GM23248 (cell line): ENCODE results near the gene GFI1B. TPM values are rescaled to one million over a fixed set of nuclear protein-coding genes. Genes with fewer than 3 reads are reported as not detected.
"Not testable (repeated sequence)": the region's sequence is repeated elsewhere in the genome, so short reads cannot be mapped to it uniquely, and the experiment has no call there.

Source experiments
- DNase-seq: peaks from one replicate; pipeline ENCODE4 v3.0.0-alpha.2; 2015
- H2AFZ ChIP-seq: fragments of 200-600 bp; sonication (generic); 2 replicates; pipeline ENCODE4 v1.6.1; 2016; ENCODE audit warnings: antibody characterized with exemption
- H3F3A ChIP-seq: fragments of 200-600 bp; sonication (generic); 2 replicates; pipeline ENCODE4 v1.6.1; 2016; ENCODE audit warnings: mild to moderate bottlenecking, antibody characterized with exemption, mixed run types; ENCODE audit not compliant: insufficient read depth
- H3K27ac ChIP-seq: fragments of 200-600 bp; sonication (generic); 2 replicates; pipeline ENCODE4 v1.5.1; 2016; ENCODE audit warnings: mild to moderate bottlenecking
- H3K27me3 ChIP-seq: fragments of 200-600 bp; sonication (generic); replicated peaks from 2 replicates; pipeline ENCODE4 v1.6.1; 2016; ENCODE audit warnings: mild to moderate bottlenecking; ENCODE audit not compliant: insufficient read depth
- H3K36me3 ChIP-seq: fragments of 200-600 bp; sonication (generic); 2 replicates; pipeline ENCODE4 v1.6.1; 2016; ENCODE audit warnings: low read depth, mild to moderate bottlenecking
- H3K4me1 ChIP-seq: fragments of 200-600 bp; sonication (generic); 2 replicates; pipeline ENCODE4 v1.6.1; 2016; ENCODE audit warnings: mild to moderate bottlenecking; ENCODE audit not compliant: insufficient read depth
- H3K4me2 ChIP-seq: fragments of 200-600 bp; sonication (generic); one replicate; pipeline ENCODE4 v1.6.1; 2016; ENCODE audit warnings: mild to moderate bottlenecking; ENCODE audit not compliant: unreplicated experiment
- H3K4me3 ChIP-seq: fragments of 200-600 bp; sonication (generic); 2 replicates; pipeline ENCODE4 v1.5.1; 2016; ENCODE audit warnings: mild to moderate bottlenecking
- H3K79me2 ChIP-seq: fragments of 200-600 bp; sonication (generic); 2 replicates; pipeline ENCODE4 v1.6.1; 2016; ENCODE audit warnings: mild to moderate bottlenecking; ENCODE audit not compliant: insufficient read depth
- H3K9ac ChIP-seq: fragments of 200-600 bp; sonication (generic); 2 replicates; pipeline ENCODE4 v1.6.1; 2016; ENCODE audit warnings: mild to moderate bottlenecking
- H3K9me2 ChIP-seq: fragments of 200-600 bp; sonication (generic); 2 replicates; pipeline ENCODE4 v1.6.1; 2016; ENCODE audit warnings: mixed run types, mild to moderate bottlenecking, moderate library complexity; ENCODE audit not compliant: insufficient read depth
- H3K9me3 ChIP-seq: fragments of 200-600 bp; sonication (generic); one replicate; pipeline ENCODE4 v1.6.1; 2017; ENCODE audit warnings: low read depth
- H4K20me1 ChIP-seq: fragments of 200-600 bp; sonication (generic); 2 replicates; pipeline ENCODE4 v1.6.0; 2016; ENCODE audit not compliant: insufficient read depth
- EZH2 ChIP-seq: fragments of 200-600 bp; sonication (generic); IDR thresholded peaks from 2 replicates; pipeline ENCODE4 v1.6.1; 2018; ENCODE audit warnings: antibody characterized with exemption, mild to moderate bottlenecking; ENCODE audit not compliant: insufficient read depth, poor library complexity, severe bottlenecking
- EZH2phosphoT487 ChIP-seq: fragments of 200-600 bp; sonication (generic); IDR thresholded peaks from 2 replicates; pipeline ENCODE4 v1.6.1; 2018; ENCODE audit warnings: antibody characterized with exemption, moderate library complexity, mild to moderate bottlenecking, low read depth; ENCODE audit not compliant: insufficient read depth
- WGBS, 2 experiments: methylation state at CpG; one replicate each; pipeline ENCODE4 v1.1.6; 2015 to 2017; ENCODE audit warnings: low lambda C conversion rate in 2 of 2, low coverage in 1 of 2; ENCODE audit errors: missing lambda C conversion rate in 2 of 2; 5-methylcytosine and 5-hydroxymethylcytosine counted together
- in situ Hi-C: fragments of 300-500 bp; cut with MboI; formaldehyde crosslinking; loops from 2 replicates; pipeline ENCODE4 v1.15.0; 2020
- polyA plus RNA-seq: library from polyadenylated mRNA; unstranded; fragments of >200 nt; fragmentation: Nextera tagmentation; extraction: Ambion mirVana; gene quantifications from 2 replicates; pipeline ENCODE4 v1.2.1, GENCODE V29; 2016
- total RNA-seq: library from RNA; depleted of rRNA; stranded (reverse); fragments of >200 nt; shearing (Covaris generic); gene quantifications from 2 replicates; pipeline ENCODE4 v1.2.3, GENCODE V29; 2014

Gene GFI1B
- total and polyA plus RNA-seq, 2 experiments from 2014 or later, result not detected

GRCh38 chr9:132995121-132995420 is 16.6 kb downstream of the GFI1B start:
- in situ Hi-C loops, result no loop called here
- Histone ChIP-seq H3K9ac (no peak overlapping the region), H3K9me3 (no peaks in the 10 kb centered on the region), H3K9me2 (no peaks in the 10 kb centered on the region), H3K4me1 (no peaks in the 10 kb centered on the region), H3K79me2 (no peaks in the 10 kb centered on the region), H3K4me3 (no peak overlapping the region), H2AFZ (no peak overlapping the region), H3K36me3 (no peaks in the 10 kb centered on the region), H4K20me1 (no peaks in the 10 kb centered on the region), H3K4me2 (no peak overlapping the region), H3K27ac (no peak overlapping the region), H3F3A (no peaks in the 10 kb centered on the region), H3K27me3 (peaks cover 25% of the 10 kb centered on the region)
- WGBS, 2 experiments, result 68 to 69% methylated on average over 6 of the region's 6 CpGs
- no peak for DNase-seq
- TF ChIP-seq EZH2phosphoT487, result no peak
- no peak for TF ChIP-seq EZH2

- in situ Hi-C loops, result no loop called here
- no peak overlapping the region for H3K9ac ChIP-seq
- no peak overlapping the region for H3K4me2 ChIP-seq
- no peaks in the 10 kb centered on the region for H3K9me3 ChIP-seq
- no peak overlapping the region for H3K27ac ChIP-seq
- no peaks in the 10 kb centered on the region for H4K20me1 ChIP-seq
- no peak overlapping the region for H3K4me3 ChIP-seq
- H3K36me3 ChIP-seq, result no peaks in the 10 kb centered on the region
- H3K9me2 ChIP-seq, result no peaks in the 10 kb centered on the region
- peaks cover 24% of the 10 kb centered on the region for H3K27me3 ChIP-seq
- H2AFZ ChIP-seq, result no peak overlapping the region
- no peaks in the 10 kb centered on the region for H3K79me2 ChIP-seq
- H3F3A ChIP-seq, result no peaks in the 10 kb centered on the region
- 77 to 79% methylated on average over 8 of the region's 8 CpGs for WGBS, 2 experiments
- H3K4me1 ChIP-seq, result no peaks in the 10 kb centered on the region
- DNase-seq, result no peak
- TF ChIP-seq EZH2 (no peak), EZH2phosphoT487 (no peak)
These were observed 17.4 kb downstream of the GFI1B start for GRCh38 chr9:132995879-132996278.

GRCh38 chr9:132996526-132996925 is 18.0 kb downstream of the GFI1B start:
- no peaks in the 10 kb centered on the region for H3K9me2 ChIP-seq
- TF ChIP-seq EZH2, result no peak
- TF ChIP-seq EZH2phosphoT487, result no peak
- no peak overlapping the region for H3K4me3 ChIP-seq
- H2AFZ ChIP-seq, result no peak overlapping the region
- H3K9me3 ChIP-seq, result no peaks in the 10 kb centered on the region
- H3K27ac ChIP-seq, result no peak overlapping the region
- H3K4me1 ChIP-seq, result no peaks in the 10 kb centered on the region
- H3K79me2 ChIP-seq, result no peaks in the 10 kb centered on the region
- H3F3A ChIP-seq, result no peaks in the 10 kb centered on the region
- in situ Hi-C loops, result no loop called here
- no peak overlapping the region for H3K9ac ChIP-seq
- peaks cover 17% of the 10 kb centered on the region for H3K27me3 ChIP-seq
- no peaks in the 10 kb centered on the region for H3K36me3 ChIP-seq
- no peak for DNase-seq
- H4K20me1 ChIP-seq, result no peaks in the 10 kb centered on the region
- no peak overlapping the region for H3K4me2 ChIP-seq
- WGBS, 2 experiments, result 40 to 51% methylated on average over 10 to 13 of the region's 13 CpGs

- Histone ChIP-seq H3K27me3 (peaks cover 19% of the 10 kb centered on the region), H3F3A (no peaks in the 10 kb centered on the region), H2AFZ (no peak overlapping the region), H3K4me2 (no peak overlapping the region), H3K36me3 (no peaks in the 10 kb centered on the region), H3K9me2 (no peaks in the 10 kb centered on the region), H4K20me1 (no peaks in the 10 kb centered on the region), H3K9me3 (no peaks in the 10 kb centered on the region), H3K9ac (no peak overlapping the region), H3K4me3 (no peak overlapping the region), H3K79me2 (no peaks in the 10 kb centered on the region), H3K27ac (no peak overlapping the region), H3K4me1 (no peaks in the 10 kb centered on the region)
- in situ Hi-C loops, result no loop called here
- 44 to 46% methylated on average over 4 of the region's 4 CpGs for WGBS, 2 experiments
- TF ChIP-seq EZH2, result no peak
- no peak for TF ChIP-seq EZH2phosphoT487
- DNase-seq, result peak; percentile 53
These were observed 19.1 kb downstream of the GFI1B start for GRCh38 chr9:132997591-132997990.

- H4K20me1 ChIP-seq, H2AFZ ChIP-seq, H3K36me3 ChIP-seq, H3K9ac ChIP-seq, H3K27ac ChIP-seq, H3K4me1 ChIP-seq, H3K9me3 ChIP-seq, in situ Hi-C loops, DNase-seq, H3K4me3 ChIP-seq, H3K9me2 ChIP-seq, H3F3A ChIP-seq, H3K4me2 ChIP-seq, H3K79me2 ChIP-seq: not testable (repeated sequence)
- WGBS, 2 experiments, result 24 to 38% methylated on average over 3 to 4 of the region's 4 CpGs
- H3K27me3 ChIP-seq, result peaks cover 17% of the 10 kb centered on the region
These were observed 19.7 kb downstream of the GFI1B start for GRCh38 chr9:132998221-132998620.
